Measurements from ENCODE around the gene PRM1.
"Not testable (repeated sequence)": the region's sequence is repeated elsewhere in the genome, so short reads cannot be mapped to it uniquely, and the experiment has no call there.

PRM1 gene

GRCh38 chr16:11298143-11298900, 17.2 kb upstream of the PRM1 start:
- H3K9me3 Mint-ChIP-seq = no peaks in the 10 kb centered on the region
- no peaks in the 10 kb centered on the region for H3K36me3 Mint-ChIP-seq (ENCODE audit: insufficient read depth)
- H3K4me3 Mint-ChIP-seq = peak overlapping the region; percentile 70 to 76
- no peak for ATAC-seq (replicated peaks)
- H3K4me1 Mint-ChIP-seq (ENCODE audit: low read depth in 2 of 2) = peaks cover 8 to 15% of the 10 kb centered on the region in 2 donors
- no peak overlapping the region for H3K27ac Mint-ChIP-seq
- no peak for DNase-seq
- H3K27me3 Mint-ChIP-seq = peaks cover 3 to 15% of the 10 kb centered on the region in 2 donors

GRCh38 chr16:11297492-11298142, 16.5 kb upstream of the PRM1 start:
- Mint-ChIP-seq H3K9me3 (no peaks in the 10 kb centered on the region), H3K36me3 (ENCODE audit: insufficient read depth) (no peaks in the 10 kb centered on the region), H3K27me3 (peaks cover 9 to 17% of the 10 kb centered on the region in 2 donors), H3K4me3 (peak overlapping the region; percentile 70 to 76), H3K27ac (no peak overlapping the region), H3K4me1 (ENCODE audit: low read depth in 2 of 2) (peaks cover 8 to 15% of the 10 kb centered on the region in 2 donors)
- peak; percentile 98 for ATAC-seq (replicated peaks)
- peak; percentile 62 to 74 (median 69) for DNase-seq

- Mint-ChIP-seq H3K27me3 (peaks cover 10 to 24% of the 10 kb centered on the region in 2 donors), H3K4me3 (peak overlapping the region; percentile 70 to 76), H3K27ac (no peak overlapping the region), H3K4me1 (ENCODE audit: low read depth in 2 of 2) (peaks cover 8 to 15% of the 10 kb centered on the region in 2 donors), H3K36me3 (ENCODE audit: insufficient read depth) (no peaks in the 10 kb centered on the region), H3K9me3 (no peaks in the 10 kb centered on the region)
- no peak for DNase-seq
- no peak for ATAC-seq (replicated peaks)
Measured at GRCh38 chr16:11296706-11297491, 15.8 kb upstream of the PRM1 start.

- H3K36me3 Mint-ChIP-seq (ENCODE audit: insufficient read depth) = no peaks in the 10 kb centered on the region
- no peak for DNase-seq
- peak overlapping the region in 1 of 2 donors; percentile 8 for H3K4me3 Mint-ChIP-seq
- H3K9me3 Mint-ChIP-seq = no peaks in the 10 kb centered on the region
- ATAC-seq (replicated peaks) = no peak
- peaks cover 8 to 15% of the 10 kb centered on the region in 2 donors for H3K4me1 Mint-ChIP-seq (ENCODE audit: low read depth in 2 of 2)
- H3K27me3 Mint-ChIP-seq = peaks cover 16 to 30% of the 10 kb centered on the region in 2 donors
- no peak overlapping the region for H3K27ac Mint-ChIP-seq
Measured at GRCh38 chr16:11296351-11296705, 15.2 kb upstream of the PRM1 start.

- peaks cover 18 to 36% of the 10 kb centered on the region in 2 donors for H3K27me3 Mint-ChIP-seq
- H3K27ac Mint-ChIP-seq = no peak overlapping the region
- peaks cover 8 to 15% of the 10 kb centered on the region in 2 donors for H3K4me1 Mint-ChIP-seq (ENCODE audit: low read depth in 2 of 2)
- H3K9me3 Mint-ChIP-seq = no peaks in the 10 kb centered on the region
- ATAC-seq (replicated peaks) = no peak
- no peak for DNase-seq
- H3K36me3 Mint-ChIP-seq (ENCODE audit: insufficient read depth) = no peaks in the 10 kb centered on the region
- no peak overlapping the region for H3K4me3 Mint-ChIP-seq
Measured at GRCh38 chr16:11295672-11296071, 14.5 kb upstream of the PRM1 start.

GRCh38 chr16:11292076-11292748, 11.1 kb upstream of the PRM1 start:
- peaks cover 3 to 5% of the 10 kb centered on the region in 2 donors for H3K4me1 Mint-ChIP-seq (ENCODE audit: low read depth in 2 of 2)
- no peaks in the 10 kb centered on the region for H3K9me3 Mint-ChIP-seq
- no peak overlapping the region for H3K27ac Mint-ChIP-seq
- ATAC-seq (replicated peaks) (no peak), DNase-seq (no peak)
- H3K4me3 Mint-ChIP-seq = no peak overlapping the region
- H3K27me3 Mint-ChIP-seq = peaks cover 51 to 71% of the 10 kb centered on the region in 2 donors
- H3K36me3 Mint-ChIP-seq (ENCODE audit: insufficient read depth) = no peaks in the 10 kb centered on the region

- peaks cover 59 to 80% of the 10 kb centered on the region in 2 donors for H3K27me3 Mint-ChIP-seq
- H3K4me1 Mint-ChIP-seq (ENCODE audit: low read depth in 2 of 2) = no peaks in the 10 kb centered on the region
- H3K36me3 Mint-ChIP-seq (ENCODE audit: insufficient read depth) = no peaks in the 10 kb centered on the region
- H3K9me3 Mint-ChIP-seq = no peaks in the 10 kb centered on the region
- ATAC-seq (replicated peaks) (no peak), DNase-seq (no peak)
- H3K27ac Mint-ChIP-seq = no peak overlapping the region
- H3K4me3 Mint-ChIP-seq = no peak overlapping the region
Measured at GRCh38 chr16:11291091-11291703, 10.1 kb upstream of the PRM1 start.

- Mint-ChIP-seq H3K9me3 (no peaks in the 10 kb centered on the region), H3K4me1 (ENCODE audit: low read depth in 2 of 2) (no peaks in the 10 kb centered on the region), H3K4me3 (no peak overlapping the region), H3K27me3 (peaks cover 59 to 89% of the 10 kb centered on the region in 2 donors), H3K27ac (no peak overlapping the region), H3K36me3 (ENCODE audit: insufficient read depth) (no peaks in the 10 kb centered on the region)
- no peak for DNase-seq
- ATAC-seq (replicated peaks) = no peak
Measured at GRCh38 chr16:11290102-11290893, 9.2 kb upstream of the PRM1 start.

- not testable (repeated sequence) for H3K36me3 Mint-ChIP-seq (ENCODE audit: insufficient read depth); H3K4me1 Mint-ChIP-seq (ENCODE audit: low read depth in 2 of 2); H3K4me3 Mint-ChIP-seq; H3K27ac Mint-ChIP-seq; DNase-seq; ATAC-seq (replicated peaks); H3K9me3 Mint-ChIP-seq
- peaks cover 59 to 94% of the 10 kb centered on the region in 2 donors for H3K27me3 Mint-ChIP-seq
Measured at GRCh38 chr16:11289696-11290095, 8.6 kb upstream of the PRM1 start.

GRCh38 chr16:11289202-11289601, 8.1 kb upstream of the PRM1 start:
- Mint-ChIP-seq H3K4me1 (ENCODE audit: low read depth in 2 of 2) (no peaks in the 10 kb centered on the region), H3K27ac (no peak overlapping the region), H3K27me3 (peaks cover 59 to 96% of the 10 kb centered on the region in 2 donors), H3K36me3 (ENCODE audit: insufficient read depth) (no peaks in the 10 kb centered on the region), H3K4me3 (no peak overlapping the region), H3K9me3 (no peaks in the 10 kb centered on the region)
- ATAC-seq (replicated peaks) (no peak), DNase-seq (no peak)

- no peak for DNase-seq
- H3K27ac Mint-ChIP-seq = no peak overlapping the region
- H3K4me3 Mint-ChIP-seq = no peak overlapping the region
- ATAC-seq (replicated peaks) = no peak
- H3K9me3 Mint-ChIP-seq = no peaks in the 10 kb centered on the region
- peaks cover 52 to 91% of the 10 kb centered on the region in 2 donors for H3K27me3 Mint-ChIP-seq
- H3K4me1 Mint-ChIP-seq (ENCODE audit: low read depth in 2 of 2) = no peaks in the 10 kb centered on the region
- no peaks in the 10 kb centered on the region for H3K36me3 Mint-ChIP-seq (ENCODE audit: insufficient read depth)
Measured at GRCh38 chr16:11285842-11286241, 4.7 kb upstream of the PRM1 start.

- no peak for DNase-seq
- no peak overlapping the region for H3K27ac Mint-ChIP-seq
- H3K27me3 Mint-ChIP-seq = peaks cover 35 to 82% of the 10 kb centered on the region in 2 donors
Measured at GRCh38 chr16:11283820-11284248, 2.7 kb upstream of the PRM1 start.

More at GRCh38 chr16:11283820-11284248, 2.7 kb upstream of the PRM1 start:
- Mint-ChIP-seq H3K4me3 (no peak overlapping the region), H3K4me1 (ENCODE audit: low read depth in 2 of 2) (peaks cover 0 to 2% of the 10 kb centered on the region in 2 donors), H3K9me3 (no peaks in the 10 kb centered on the region), H3K36me3 (ENCODE audit: insufficient read depth) (no peaks in the 10 kb centered on the region)
- no peak for ATAC-seq (replicated peaks)

All from effector memory CD8-positive, alpha-beta T cell (primary cell).